GM10248 (cell line): ENCODE data around the gene CTSZ.
"Not testable (repeated sequence)": the region's sequence is repeated elsewhere in the genome, so short reads cannot be mapped to it uniquely, and the experiment has no call there.

ENCODE experiments used
- CTCF ChIA-PET: fragments of 300-600 bp; sonication (Branson Sonifier 250); formaldehyde crosslinking; extraction: SDS; loops from one replicate; lab custom pipeline; 2021; ENCODE audit warnings: antibody characterized with exemption; lab: Yijun Ruan, JAX
- POLR2A ChIA-PET: fragments of 350-650 bp; sonication (Branson Sonifier 250); formaldehyde crosslinking; extraction: SDS; loops from one replicate; lab custom pipeline; 2020; ENCODE audit warnings: antibody characterized with exemption; lab: Yijun Ruan, JAX
- DNase-seq: peaks from one replicate; pipeline ENCODE4 v3.0.0; 2012; ENCODE audit errors: extremely low spot score
- CTCF ChIP-seq: IDR thresholded peaks from 2 replicates; pipeline ENCODE4 v1.5.1; 2012; ENCODE audit warnings: mild to moderate bottlenecking, low read depth; ENCODE audit errors: extremely low read depth, missing control alignments, control extremely low read depth

CTSZ gene

GRCh38 chr20:58953050-58953449 is 54.0 kb downstream of the CTSZ start:
- POLR2A ChIA-PET, result no interaction called here
- CTCF ChIA-PET, result no interaction called here
- no peak for TF ChIP-seq CTCF
- no peak for DNase-seq

GRCh38 chr20:58950603-58951002 is 56.5 kb downstream of the CTSZ start:
- ChIA-PET POLR2A (no interaction called here), CTCF (interaction anchor here (0.9 kb wide), 1 partner anchor 10 kb away, joined by 3 read pairs; no protein-coding TSS in a partner anchor)
- no peak for DNase-seq
- no peak for TF ChIP-seq CTCF

GRCh38 chr20:58947797-58948388 is 59.2 kb downstream of the CTSZ start:
- DNase-seq, POLR2A ChIA-PET, CTCF ChIA-PET: not testable (repeated sequence)

GRCh38 chr20:58945965-58946631 is 61.0 kb downstream of the CTSZ start:
- TF ChIP-seq CTCF, result no peak
- ChIA-PET POLR2A (no interaction called here), CTCF (no interaction called here)
- no peak for DNase-seq
